ENCODE data around the gene ZNF587. TPM values are rescaled to one million over a fixed set of nuclear protein-coding genes. Genes with fewer than 3 reads are reported as not detected.
A peak's percentile ranks its signal among the peaks of the same experiment; 100 is the strongest.
"Not testable (repeated sequence)": the region's sequence is repeated elsewhere in the genome, so short reads cannot be mapped to it uniquely, and the experiment has no call there.

Gene ZNF587
- total RNA-seq, 6 experiments from 2014 or later = 22.6 to 28.6 (median 25.3) TPM

DNA sequence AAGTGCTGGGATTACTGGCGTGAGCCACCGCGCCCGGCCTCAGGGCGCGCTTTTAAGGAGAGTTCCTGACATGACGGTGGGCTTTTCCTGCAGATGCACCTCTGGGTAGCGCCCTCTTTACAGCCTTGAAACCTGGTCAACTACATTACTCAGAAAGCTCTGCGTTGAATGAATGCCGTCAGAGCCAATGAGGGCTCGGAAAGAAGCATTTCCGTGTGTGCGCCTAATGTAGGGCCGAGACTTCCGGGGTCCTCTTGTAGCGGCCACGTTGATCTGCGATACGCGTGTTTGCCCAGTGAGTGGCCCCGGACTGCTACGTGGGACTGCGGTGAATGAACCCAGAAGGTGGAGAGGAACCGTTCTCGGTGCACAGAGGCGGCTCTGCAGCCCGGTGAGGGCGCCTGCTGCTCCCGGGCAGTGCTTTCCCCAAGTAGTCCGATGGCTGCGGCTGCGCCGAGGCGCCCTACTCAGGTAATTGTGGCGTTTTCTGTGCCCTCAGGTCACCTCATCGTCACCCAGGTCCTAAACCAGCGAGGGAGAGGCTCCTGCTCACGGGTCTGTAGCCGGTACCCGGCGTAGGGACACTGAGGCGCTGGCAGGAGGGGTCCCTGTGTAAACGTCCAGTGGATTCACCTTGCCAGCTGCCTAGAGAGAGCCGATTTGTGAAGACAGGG, 30.0 kb upstream of the ZNF587 start:
- DNase-seq = peak; percentile 93
- Mint-ChIP-seq H3K36me3 (ENCODE audit: low read depth) (peaks cover 35% of the 10 kb centered on the region), H3K9me3 (no peaks in the 10 kb centered on the region), H3K27me3 (ENCODE audit: insufficient read depth) (peaks cover under 1% of the 10 kb centered on the region; the same call in 1 of the 2 replicates), H3K4me3 (peak overlapping the region; percentile 97), H3K27ac (peak overlapping the region; percentile 91), H3K4me1 (ENCODE audit: low read depth) (peaks cover 42% of the 10 kb centered on the region)
- TF ChIP-seq, protein P1, sequence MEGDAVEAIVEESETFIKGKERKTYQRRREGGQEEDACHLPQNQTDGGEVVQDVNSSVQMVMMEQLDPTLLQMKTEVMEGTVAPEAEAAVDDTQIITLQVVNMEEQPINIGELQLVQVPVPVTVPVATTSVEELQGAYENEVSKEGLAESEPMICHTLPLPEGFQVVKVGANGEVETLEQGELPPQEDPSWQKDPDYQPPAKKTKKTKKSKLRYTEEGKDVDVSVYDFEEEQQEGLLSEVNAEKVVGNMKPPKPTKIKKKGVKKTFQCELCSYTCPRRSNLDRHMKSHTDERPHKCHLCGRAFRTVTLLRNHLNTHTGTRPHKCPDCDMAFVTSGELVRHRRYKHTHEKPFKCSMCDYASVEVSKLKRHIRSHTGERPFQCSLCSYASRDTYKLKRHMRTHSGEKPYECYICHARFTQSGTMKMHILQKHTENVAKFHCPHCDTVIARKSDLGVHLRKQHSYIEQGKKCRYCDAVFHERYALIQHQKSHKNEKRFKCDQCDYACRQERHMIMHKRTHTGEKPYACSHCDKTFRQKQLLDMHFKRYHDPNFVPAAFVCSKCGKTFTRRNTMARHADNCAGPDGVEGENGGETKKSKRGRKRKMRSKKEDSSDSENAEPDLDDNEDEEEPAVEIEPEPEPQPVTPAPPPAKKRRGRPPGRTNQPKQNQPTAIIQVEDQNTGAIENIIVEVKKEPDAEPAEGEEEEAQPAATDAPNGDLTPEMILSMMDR (IDR thresholded peaks at IDR 0.05) = peak; percentile 30

DNA sequence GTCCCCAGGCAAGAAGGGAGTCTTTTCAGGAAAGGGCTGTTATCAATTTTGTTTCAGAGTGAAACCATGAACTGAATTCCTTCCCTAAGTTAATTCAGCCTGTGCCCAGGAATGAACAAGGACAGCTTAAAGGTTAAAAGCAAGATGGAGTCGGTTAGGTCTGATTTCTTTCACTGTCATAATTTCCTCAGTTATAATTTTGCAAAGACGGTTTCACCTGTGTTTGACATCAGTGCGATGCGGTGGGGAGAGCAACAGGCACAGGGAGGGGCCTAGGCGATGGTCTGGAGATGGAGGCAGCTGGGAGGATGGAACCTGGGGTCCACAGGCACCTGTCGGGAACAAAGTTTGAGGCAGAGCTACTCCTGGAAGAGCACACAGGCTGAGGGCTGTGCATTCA, 29.1 kb upstream of the ZNF587 start:
- Mint-ChIP-seq H3K27me3 (ENCODE audit: insufficient read depth) (no peaks in the 10 kb centered on the region), H3K4me3 (peak overlapping the region; percentile 97), H3K36me3 (ENCODE audit: low read depth) (peaks cover 34% of the 10 kb centered on the region), H3K9me3 (no peaks in the 10 kb centered on the region), H3K27ac (peak overlapping the region; percentile 91), H3K4me1 (ENCODE audit: low read depth) (peaks cover 34% of the 10 kb centered on the region)
- DNase-seq = no peak
- TF ChIP-seq, protein P1 (IDR thresholded peaks at IDR 0.05) = no peak

DNA sequence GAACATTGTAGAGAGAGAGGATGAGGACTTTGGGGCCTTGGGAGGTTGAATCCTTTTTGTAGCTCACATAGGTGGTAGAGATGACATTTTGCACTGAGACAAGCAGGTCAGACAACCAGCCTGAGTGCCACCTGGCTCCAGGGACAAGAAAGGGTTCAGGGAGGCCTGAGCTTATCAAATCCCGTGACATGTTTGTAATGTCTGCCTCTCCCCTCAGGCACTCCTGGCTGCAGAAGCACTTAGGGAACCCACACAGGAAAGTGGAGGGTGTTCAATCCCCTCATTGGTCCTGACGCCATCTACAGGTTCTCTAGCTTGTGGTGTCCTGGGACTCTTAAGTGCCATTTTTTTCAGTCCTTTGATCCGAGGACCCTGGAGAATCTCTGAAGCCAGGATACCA, 28.6 kb upstream of the ZNF587 start:
- not testable (repeated sequence) for H3K27me3 Mint-ChIP-seq (ENCODE audit: insufficient read depth); H3K9me3 Mint-ChIP-seq; DNase-seq
- Mint-ChIP-seq H3K36me3 (ENCODE audit: low read depth) (peaks cover 39% of the 10 kb centered on the region), H3K4me3 (peak overlapping the region; percentile 97), H3K27ac (peak overlapping the region; percentile 91; the same call in 1 of the 2 replicates), H3K4me1 (ENCODE audit: low read depth) (peaks cover 34% of the 10 kb centered on the region)

DNA sequence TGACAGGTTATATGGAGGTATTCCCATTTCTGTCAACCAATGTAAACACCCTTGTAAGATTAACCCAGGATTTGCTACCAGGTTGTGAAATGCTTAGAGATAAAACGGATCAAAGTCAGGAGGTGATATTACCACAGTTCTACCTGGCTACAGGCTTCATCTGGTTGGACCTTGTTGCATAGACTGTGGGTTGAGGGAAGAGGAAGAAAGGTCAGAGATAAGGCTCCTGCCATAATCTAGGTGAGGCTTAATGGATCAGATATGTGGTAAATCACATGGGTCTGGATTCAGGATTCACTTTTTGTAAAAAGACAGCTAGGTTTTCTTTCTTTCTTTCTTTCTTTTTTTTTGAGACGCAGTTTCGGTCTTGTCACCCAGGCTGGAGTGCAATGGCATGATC, 28.2 kb upstream of the ZNF587 start:
- not testable (repeated sequence) for H3K9me3 Mint-ChIP-seq; DNase-seq; H3K27ac Mint-ChIP-seq; H3K27me3 Mint-ChIP-seq (ENCODE audit: insufficient read depth); H3K4me3 Mint-ChIP-seq
- peaks cover 42% of the 10 kb centered on the region for H3K36me3 Mint-ChIP-seq (ENCODE audit: low read depth)
- peaks cover 34% of the 10 kb centered on the region for H3K4me1 Mint-ChIP-seq (ENCODE audit: low read depth)

DNA sequence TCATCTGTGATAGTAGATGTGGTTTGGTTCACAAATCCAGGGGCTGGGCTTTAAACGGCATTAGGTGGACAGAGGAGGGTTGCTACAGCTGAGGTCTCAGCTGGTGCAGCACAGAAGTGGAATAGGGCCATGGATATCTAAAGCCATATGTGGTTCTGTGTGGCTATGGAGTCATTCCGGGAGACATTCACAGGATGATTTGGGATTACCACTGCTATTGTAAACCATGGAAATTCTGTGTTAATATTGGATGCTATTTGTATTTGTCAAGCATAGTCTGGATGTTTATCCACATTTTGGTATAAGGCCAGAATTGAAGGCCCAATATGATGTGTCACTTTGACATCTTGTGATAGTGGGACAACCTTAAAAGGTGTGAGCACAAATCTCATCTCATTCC, 26.5 kb upstream of the ZNF587 start:
- DNase-seq; H3K4me3 Mint-ChIP-seq; H3K27me3 Mint-ChIP-seq (ENCODE audit: insufficient read depth); H3K9me3 Mint-ChIP-seq: not testable (repeated sequence)
- peaks cover 51% of the 10 kb centered on the region for H3K36me3 Mint-ChIP-seq (ENCODE audit: low read depth)
- peaks cover 34% of the 10 kb centered on the region for H3K4me1 Mint-ChIP-seq (ENCODE audit: low read depth)
- H3K27ac Mint-ChIP-seq = peak overlapping the region; percentile 48; the same call in 1 of the 2 replicates

DNA sequence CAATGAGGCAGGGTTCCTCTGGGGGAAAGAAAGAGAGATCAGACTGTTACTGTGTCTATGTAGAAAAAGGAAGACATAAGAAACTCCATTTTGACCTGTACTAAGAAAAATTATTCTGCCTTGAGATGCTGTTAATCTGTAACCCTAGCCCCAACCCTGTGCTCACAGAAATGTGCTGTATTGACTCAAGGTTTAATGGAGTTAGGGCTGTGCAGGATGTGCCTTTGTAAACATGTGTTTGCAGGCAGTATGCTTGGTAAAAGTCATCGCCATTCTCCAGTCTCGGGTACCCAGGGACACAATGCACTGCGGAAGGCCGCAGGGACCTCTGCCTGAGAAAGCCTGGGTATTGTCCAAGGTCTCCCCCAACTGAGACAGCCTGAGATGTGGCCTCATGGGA, 26.1 kb upstream of the ZNF587 start:
- not testable (repeated sequence) for DNase-seq; H3K4me3 Mint-ChIP-seq; H3K27me3 Mint-ChIP-seq (ENCODE audit: insufficient read depth); H3K9me3 Mint-ChIP-seq
- H3K27ac Mint-ChIP-seq = peak overlapping the region; percentile 48; the same call in 1 of the 2 replicates
- H3K36me3 Mint-ChIP-seq (ENCODE audit: low read depth) = peaks cover 52% of the 10 kb centered on the region
- peaks cover 30% of the 10 kb centered on the region for H3K4me1 Mint-ChIP-seq (ENCODE audit: low read depth)

DNA sequence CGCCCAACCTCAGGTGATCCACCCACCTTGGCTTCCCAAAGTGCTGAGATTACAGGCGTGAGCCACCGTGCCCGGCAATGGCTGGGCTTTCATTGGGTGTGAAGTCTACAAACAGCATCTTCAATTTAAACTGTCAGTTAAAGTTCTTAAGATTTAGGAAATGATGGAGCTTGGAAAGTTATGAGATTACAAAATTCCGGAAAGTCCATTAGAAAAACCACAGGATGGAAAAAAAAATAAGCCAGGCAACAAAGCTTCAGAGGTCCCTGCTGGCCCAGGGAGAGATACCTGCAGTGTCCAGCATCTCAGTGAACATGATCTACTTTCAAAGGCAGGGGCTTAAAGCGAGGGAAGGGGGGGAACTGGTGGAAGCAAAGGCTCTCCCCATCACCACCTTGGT, 24.1 kb upstream of the ZNF587 start:
- H3K27ac Mint-ChIP-seq = no peak overlapping the region
- H3K4me1 Mint-ChIP-seq (ENCODE audit: low read depth) = peaks cover 34% of the 10 kb centered on the region

More for the DNA sequence above, 24.1 kb upstream of the ZNF587 start:
- Mint-ChIP-seq H3K4me3 (no peak overlapping the region), H3K27me3 (ENCODE audit: insufficient read depth) (no peaks in the 10 kb centered on the region), H3K9me3 (no peaks in the 10 kb centered on the region; the same call in 1 of the 2 replicates), H3K36me3 (ENCODE audit: low read depth) (peaks cover 62% of the 10 kb centered on the region)
- TF ChIP-seq, protein P1 (IDR thresholded peaks at IDR 0.05) = no peak
- no peak for DNase-seq
